ENCODE results near the gene ARHGEF1. TPM values are rescaled to one million over a fixed set of nuclear protein-coding genes. Genes with fewer than 3 reads are reported as not detected.

ARHGEF1 gene
- total RNA-seq, 1 experiment from 2014 or later = 163 TPM

- Mint-ChIP-seq H3K36me3 (ENCODE audit: insufficient read depth, unreplicated experiment) (peaks cover 15% of the 10 kb centered on the region), H3K4me1 (ENCODE audit: low read depth, unreplicated experiment) (peaks cover 14% of the 10 kb centered on the region), H3K4me3 (ENCODE audit: low read depth, unreplicated experiment) (peak overlapping the region; percentile 66), H3K27me3 (ENCODE audit: unreplicated experiment) (peaks cover 36% of the 10 kb centered on the region), H3K9me3 (ENCODE audit: low read depth, unreplicated experiment) (no peaks in the 10 kb centered on the region), H3K27ac (ENCODE audit: unreplicated experiment) (no peak overlapping the region)
- BruUV-seq (replicated peaks) = no TSS peak
- CTCF ChIA-PET = no interaction called here
- no peak for DNase-seq
- intact Hi-C loops (cut with micrococcal nuclease; ENCODE audit: unreplicated experiment) = no loop called here
- no peak for TF ChIP-seq CTCF (IDR thresholded peaks at IDR 0.05; ENCODE audit: unreplicated experiment)
Observed at GRCh38 chr19:41939861-41940730, 57.1 kb downstream of the ARHGEF1 start.

DNA sequence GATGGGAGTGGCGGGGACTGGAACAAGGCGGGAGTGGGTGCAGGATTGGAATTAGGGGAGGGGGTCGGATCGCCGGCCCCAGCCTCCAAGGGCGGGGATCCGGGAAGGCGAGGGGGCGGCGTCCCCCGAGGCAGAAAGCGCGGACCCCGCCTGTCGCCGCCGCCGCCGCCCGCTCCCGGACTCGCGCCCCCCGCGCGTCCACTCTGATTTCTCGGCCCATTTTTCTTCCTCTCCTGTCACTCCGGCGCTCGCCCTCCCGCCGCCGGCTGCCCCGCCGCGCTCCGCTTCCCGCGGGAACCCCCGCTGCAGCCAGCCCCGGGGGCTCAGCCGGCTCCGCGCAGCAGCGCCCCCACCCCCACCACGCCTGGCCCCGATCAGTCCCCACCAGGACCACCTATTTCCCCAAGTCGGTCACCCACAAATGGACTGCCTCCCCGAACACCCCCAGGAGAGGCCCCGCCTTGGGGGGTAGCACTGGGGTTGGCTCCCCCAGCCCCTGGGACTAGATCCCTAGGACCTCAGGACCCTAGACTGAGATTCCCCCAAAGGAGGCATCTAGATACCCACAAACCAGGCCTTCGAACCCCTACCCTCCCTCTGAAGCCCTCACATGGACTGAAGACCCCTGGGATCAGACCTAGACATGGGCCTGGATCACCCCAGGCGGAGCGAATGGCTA, 57.9 kb downstream of the ARHGEF1 start:
- H3K4me3 Mint-ChIP-seq (ENCODE audit: low read depth, unreplicated experiment) = peak overlapping the region; percentile 66
- intact Hi-C loops (cut with micrococcal nuclease; ENCODE audit: unreplicated experiment) = no loop called here
- peaks cover 36% of the 10 kb centered on the region for H3K27me3 Mint-ChIP-seq (ENCODE audit: unreplicated experiment)
- BruUV-seq (replicated peaks) = no TSS peak
- no peak overlapping the region for H3K27ac Mint-ChIP-seq (ENCODE audit: unreplicated experiment)
- no peak for DNase-seq
- no peaks in the 10 kb centered on the region for H3K9me3 Mint-ChIP-seq (ENCODE audit: low read depth, unreplicated experiment)
- peaks cover 15% of the 10 kb centered on the region for H3K36me3 Mint-ChIP-seq (ENCODE audit: insufficient read depth, unreplicated experiment)
- CTCF ChIA-PET = no interaction called here
- H3K4me1 Mint-ChIP-seq (ENCODE audit: low read depth, unreplicated experiment) = peaks cover 8% of the 10 kb centered on the region
- no peak for TF ChIP-seq CTCF (IDR thresholded peaks at IDR 0.05; ENCODE audit: unreplicated experiment)

DNA sequence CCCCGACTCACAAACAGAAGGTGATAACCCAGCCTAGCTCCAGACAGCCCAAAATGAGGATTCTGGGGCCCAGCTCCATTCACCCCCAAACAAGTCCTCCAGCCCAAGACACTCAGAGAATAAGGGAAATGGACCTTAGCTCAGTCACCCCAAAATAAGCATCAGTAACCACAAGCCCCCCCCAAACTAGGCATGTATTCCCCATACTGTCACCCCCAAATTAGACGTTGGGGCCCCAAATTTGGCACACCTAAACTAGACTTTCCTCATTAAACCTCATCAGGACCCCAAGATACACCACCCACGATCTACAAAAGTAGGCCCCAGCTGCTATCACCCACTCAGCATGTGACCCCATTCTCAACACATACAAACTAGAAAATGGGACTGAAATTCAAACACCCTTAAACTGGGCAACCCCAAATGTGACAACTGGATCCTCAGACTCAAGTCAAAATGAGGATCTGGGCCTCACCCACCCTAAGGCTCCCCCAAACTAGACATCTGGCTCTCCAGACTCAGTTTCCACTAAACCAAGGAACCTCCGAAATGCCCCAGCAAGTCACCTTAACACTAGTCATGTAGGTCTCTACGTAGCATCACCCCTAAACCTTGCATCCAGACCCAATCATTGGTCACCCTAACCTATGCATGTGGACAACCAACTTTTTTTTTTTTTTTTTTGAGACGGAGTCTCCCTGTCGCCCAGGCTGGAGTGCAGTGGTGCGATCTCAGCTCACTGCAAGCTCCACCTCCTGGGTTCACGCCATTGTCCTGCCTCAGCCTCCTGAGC, 58.6 kb downstream of the ARHGEF1 start:
- intact Hi-C loops (cut with micrococcal nuclease; ENCODE audit: unreplicated experiment) = no loop called here
- no peak for TF ChIP-seq CTCF (IDR thresholded peaks at IDR 0.05; ENCODE audit: unreplicated experiment)
- Mint-ChIP-seq H3K36me3 (ENCODE audit: insufficient read depth, unreplicated experiment) (peaks cover 15% of the 10 kb centered on the region), H3K9me3 (ENCODE audit: low read depth, unreplicated experiment) (no peaks in the 10 kb centered on the region), H3K27ac (ENCODE audit: unreplicated experiment) (no peak overlapping the region), H3K27me3 (ENCODE audit: unreplicated experiment) (peaks cover 36% of the 10 kb centered on the region), H3K4me1 (ENCODE audit: low read depth, unreplicated experiment) (peaks cover 3% of the 10 kb centered on the region), H3K4me3 (ENCODE audit: low read depth, unreplicated experiment) (peak overlapping the region; percentile 66)
- no peak for DNase-seq
- CTCF ChIA-PET = no interaction called here
- BruUV-seq (replicated peaks) = no TSS peak

DNA sequence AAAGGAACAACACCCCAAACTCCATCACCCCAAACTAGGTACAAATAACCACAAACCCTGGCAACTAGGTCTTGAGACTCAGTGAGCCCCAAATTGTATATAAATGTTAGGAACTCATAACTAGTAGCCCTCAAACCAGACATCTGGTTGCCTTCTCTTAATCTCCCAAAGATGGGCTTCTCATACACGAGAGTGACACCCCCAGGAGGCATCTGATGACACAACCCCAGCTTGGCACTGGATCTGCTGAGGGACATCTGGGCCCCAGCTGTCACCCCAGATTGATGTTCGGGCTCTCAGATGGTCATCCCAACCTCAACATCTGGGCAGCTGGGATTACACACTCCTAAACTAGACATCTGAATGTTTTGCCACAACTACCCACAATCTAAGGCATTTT, 61.4 kb downstream of the ARHGEF1 start:
- no peak overlapping the region for H3K4me3 Mint-ChIP-seq (ENCODE audit: low read depth, unreplicated experiment)
- no peak for TF ChIP-seq CTCF (IDR thresholded peaks at IDR 0.05; ENCODE audit: unreplicated experiment)
- no peak overlapping the region for H3K27ac Mint-ChIP-seq (ENCODE audit: unreplicated experiment)
- DNase-seq = no peak
- CTCF ChIA-PET = interaction anchor here (0.6 kb wide), 2 partner anchors 10 to 17 kb away, joined by 3 to 5 read pairs; no protein-coding TSS in a partner anchor
- no TSS peak for BruUV-seq (replicated peaks)
- no peaks in the 10 kb centered on the region for H3K9me3 Mint-ChIP-seq (ENCODE audit: low read depth, unreplicated experiment)
- H3K4me1 Mint-ChIP-seq (ENCODE audit: low read depth, unreplicated experiment) = no peaks in the 10 kb centered on the region
- intact Hi-C loops (cut with micrococcal nuclease; ENCODE audit: unreplicated experiment) = no loop called here
- peaks cover 10% of the 10 kb centered on the region for H3K36me3 Mint-ChIP-seq (ENCODE audit: insufficient read depth, unreplicated experiment)
- peaks cover 36% of the 10 kb centered on the region for H3K27me3 Mint-ChIP-seq (ENCODE audit: unreplicated experiment)
